HepG2 (cell line): ENCODE results near the gene ZDHHC7. TPM values are rescaled to one million over a fixed set of nuclear protein-coding genes. Genes with fewer than 3 reads are reported as not detected.
A peak's percentile ranks its signal among the peaks of the same experiment; 100 is the strongest.

Experiments
- ATAD3A ChIP-seq: sonication (generic); formaldehyde crosslinking; IDR thresholded peaks from 2 replicates; pipeline ENCODE4 v1.4.0; 2020; ENCODE audit warnings: missing genetic modification reagents
- FIP1L1 ChIP-seq: fragments of 200-400 bp; formaldehyde crosslinking; IDR thresholded peaks from 2 replicates; pipeline ENCODE4 v1.6.1; 2018; ENCODE audit warnings: low read depth, mild to moderate bottlenecking, low read length, moderate library complexity, borderline replicate concordance; ENCODE audit not compliant: insufficient read depth
- FOXK2 ChIP-seq: fragments of 450-650 bp; IDR thresholded peaks from 2 replicates; pipeline ENCODE4 v1.6.1; 2016
- FUBP1 ChIP-seq: sonication (generic); formaldehyde crosslinking; IDR thresholded peaks from 2 replicates; pipeline ENCODE4 v1.5.1; 2020; ENCODE audit warnings: missing genetic modification reagents, mild to moderate bottlenecking, borderline replicate concordance
- SAP130 ChIP-seq: IDR thresholded peaks from 2 replicates; pipeline ENCODE4 v1.6.1; 2016; ENCODE audit warnings: low read depth
- SMAD3 ChIP-seq: sonication (generic); formaldehyde crosslinking; IDR thresholded peaks from 2 replicates; pipeline ENCODE4 v1.4.0; 2020; ENCODE audit warnings: missing genetic modification reagents
- SNAI1 ChIP-seq: sonication (generic); formaldehyde crosslinking; IDR thresholded peaks from 2 replicates; pipeline ENCODE4 v1.5.0; 2020; ENCODE audit warnings: mild to moderate bottlenecking, missing genetic modification reagents, borderline replicate concordance
- SNAPC4 ChIP-seq: sonication (generic); formaldehyde crosslinking; IDR thresholded peaks from 2 replicates; pipeline ENCODE4 v1.4.0; 2020; ENCODE audit warnings: mild to moderate bottlenecking, missing genetic modification reagents
- ZBTB43 ChIP-seq: sonication (generic); formaldehyde crosslinking; conservative IDR thresholded peaks from 2 replicates; pipeline ENCODE4 v1.4.0; 2020; ENCODE audit warnings: missing genetic modification reagents
- ZFP91 ChIP-seq: sonication (generic); formaldehyde crosslinking; IDR thresholded peaks from 2 replicates; pipeline ENCODE4 v1.9.0; 2022; ENCODE audit warnings: missing genetic modification reagents, mild to moderate bottlenecking, borderline replicate concordance
- ZNF414 ChIP-seq: sonication (generic); formaldehyde crosslinking; IDR thresholded peaks from 2 replicates; pipeline ENCODE4 v1.5.0; 2020; ENCODE audit warnings: missing genetic modification reagents
- ZNF558 ChIP-seq: sonication (generic); formaldehyde crosslinking; IDR thresholded peaks from 2 replicates; pipeline ENCODE4 v1.9.0; 2022; ENCODE audit warnings: mild to moderate bottlenecking, missing genetic modification reagents, borderline replicate concordance
- ZNF839 ChIP-seq: sonication (generic); formaldehyde crosslinking; IDR thresholded peaks from 2 replicates; pipeline ENCODE4 v1.4.0; 2020; ENCODE audit warnings: missing genetic modification reagents, mild to moderate bottlenecking, borderline replicate concordance
- ZXDC ChIP-seq: sonication (generic); formaldehyde crosslinking; IDR thresholded peaks from 2 replicates; pipeline ENCODE4 v1.5.0; 2020; ENCODE audit warnings: mild to moderate bottlenecking, missing genetic modification reagents
- polyA plus RNA-seq, 8 experiments: library from polyadenylated mRNA; depleted of rRNA in 3 of 8; stranded (reverse) in 7 of 8; unstranded in 1 of 8; fragments of >200 nt; fragmentation: Illumina TruSeq in 4 of 8; extraction: Trizol in 4 of 8; gene quantifications; 2 replicates each; pipeline versions ENCODE4 v1.2.1 to v1.2.3, GENCODE V29; 2011 to 2016; ENCODE audit warnings: low read depth in 4 of 8, missing spikeins in 1 of 8, mixed read lengths in 1 of 8; ENCODE audit not compliant: insufficient read depth in 1 of 8
- total RNA-seq, 5 experiments: library from RNA; depleted of rRNA; stranded (reverse); fragments of >200 nt; fragmentation: Illumina TruSeq; extraction: Trizol; gene quantifications; 2 replicates each; pipeline ENCODE4 v1.2.3, GENCODE V29; 2016; ENCODE audit warnings: low read depth in 1 of 5

ZDHHC7 gene
- total and polyA plus RNA-seq, 2 of the 13 experiments (the other 11 are each of a cell fraction or from before 2014, with no cell fraction given): 46.8 to 67.6 TPM

GRCh38 chr16:85055493-85056210 is 44.3 kb upstream of the ZDHHC7 start (continued):
- TF ChIP-seq ATAD3A (CRISPR knock-in tag): no peak
- TF ChIP-seq SNAPC4 (CRISPR knock-in tag): 0 out of 2 replicates have a peak, but pooled peaks have one; percentile 54
- no peak for TF ChIP-seq ZNF558 (CRISPR knock-in tag)
- no peak for TF ChIP-seq ZNF414 (CRISPR knock-in tag)
- TF ChIP-seq ZFP91 (CRISPR knock-in tag): peak; percentile 73; the same call in 1 of the 2 replicates
- no peak; the same call in 1 of the 2 replicates for TF ChIP-seq ZXDC (CRISPR knock-in tag)
- TF ChIP-seq FUBP1 (CRISPR knock-in tag): no peak
- TF ChIP-seq SAP130 (CRISPR knock-in tag): peak; percentile 15
- TF ChIP-seq ZNF839: 0 out of 2 replicates have a peak, but pooled peaks have one; percentile 37
- TF ChIP-seq FIP1L1: no peak
- TF ChIP-seq SNAI1 (CRISPR knock-in tag): 0 out of 2 replicates have a peak, but pooled peaks have one; percentile 76
- no peak for TF ChIP-seq SMAD3 (CRISPR knock-in tag)
- no peak for TF ChIP-seq FOXK2
- 0 out of 2 replicates have a peak, but pooled peaks have one; percentile 68 for TF ChIP-seq ZBTB43
